ENCODE measurements around the gene TNFSF18. TPM values are rescaled to one million over a fixed set of nuclear protein-coding genes. Genes with fewer than 3 reads are reported as not detected.

TNFSF18 gene
- total and polyA plus RNA-seq, 10 of the 15 experiments (the other 5 are each of a cell fraction or from before 2014, with no cell fraction given), result not detected

- H3K27ac ChIP-seq (ENCODE audit: control insufficient read depth, insufficient read depth), result no peak overlapping the region
- peaks cover 0 to 2% of the 10 kb centered on the region in 2 experiments; a peak in 2 of 4 replicates for H3K27me3 ChIP-seq (replicated peaks in 1 of 2; ENCODE audit: control insufficient read depth in 2 of 2, insufficient read depth in 2 of 2, low read length in 1 of 2)
- TF ChIP-seq WRNIP1 (IDR thresholded peaks at IDR 0.05; ENCODE audit: borderline replicate concordance, low read depth, low read length) (no peak), NFYA (IDR thresholded peaks at IDR 0.05; ENCODE audit: borderline replicate concordance, low read depth, low read length) (no peak), CEBPB (IDR thresholded peaks at IDR 0.05; ENCODE audit: borderline replicate concordance in 1 of 2, low read depth in 2 of 2, low read length in 2 of 2) (no peak), SUPT20H (IDR thresholded peaks at IDR 0.05; ENCODE audit: borderline replicate concordance, control insufficient read depth, low read depth, low read length) (no peak), ZNF274 (IDR thresholded peaks at IDR 0.05; ENCODE audit: insufficient read depth, insufficient read length) (no peak), SIN3A (IDR thresholded peaks at IDR 0.05; ENCODE audit: low read depth, low read length) (no peak), MYB (IDR thresholded peaks at IDR 0.05; ENCODE audit: borderline replicate concordance, low read depth, low read length) (no peak), EED (IDR thresholded peaks at IDR 0.05; ENCODE audit: low read depth) (no peak), HDGF (IDR thresholded peaks at IDR 0.05) (no peak), RCOR1 (conservative IDR thresholded peaks at IDR 0.05; ENCODE audit: low read depth, low read length) (no peak), BCL3 (IDR thresholded peaks at IDR 0.05; ENCODE audit: borderline replicate concordance, insufficient read depth, low read depth, low read length, poor library complexity, severe bottlenecking) (no peak), EGR1 (IDR thresholded peaks at IDR 0.05; ENCODE audit: borderline replicate concordance in 1 of 2, low read depth in 2 of 2, low read length in 2 of 2) (no peak), NKRF (conservative IDR thresholded peaks at IDR 0.05) (no peak), SIX5 (IDR thresholded peaks at IDR 0.05; ENCODE audit: low read depth, low read length, severe bottlenecking) (no peak), HDAC6 (IDR thresholded peaks at IDR 0.05; ENCODE audit: unreplicated experiment) (no peak), FOS (IDR thresholded peaks at IDR 0.05; ENCODE audit: borderline replicate concordance, extremely low read depth, insufficient read length) (no peak), IRF3 (IDR thresholded peaks at IDR 0.05) (no peak)
- TF ChIP-seq, protein P1, sequence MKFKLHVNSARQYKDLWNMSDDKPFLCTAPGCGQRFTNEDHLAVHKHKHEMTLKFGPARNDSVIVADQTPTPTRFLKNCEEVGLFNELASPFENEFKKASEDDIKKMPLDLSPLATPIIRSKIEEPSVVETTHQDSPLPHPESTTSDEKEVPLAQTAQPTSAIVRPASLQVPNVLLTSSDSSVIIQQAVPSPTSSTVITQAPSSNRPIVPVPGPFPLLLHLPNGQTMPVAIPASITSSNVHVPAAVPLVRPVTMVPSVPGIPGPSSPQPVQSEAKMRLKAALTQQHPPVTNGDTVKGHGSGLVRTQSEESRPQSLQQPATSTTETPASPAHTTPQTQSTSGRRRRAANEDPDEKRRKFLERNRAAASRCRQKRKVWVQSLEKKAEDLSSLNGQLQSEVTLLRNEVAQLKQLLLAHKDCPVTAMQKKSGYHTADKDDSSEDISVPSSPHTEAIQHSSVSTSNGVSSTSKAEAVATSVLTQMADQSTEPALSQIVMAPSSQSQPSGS (IDR thresholded peaks at IDR 0.05; ENCODE audit: low read length), result no peak
- SMC1A ChIA-PET (ENCODE audit: uncharacterized antibody, unreplicated experiment), result interaction anchor here (1.2 to 1.7 kb wide), 2 partner anchors 9 to 17 kb away, joined by 3 to 4 read pairs; no protein-coding TSS in a partner anchor
- H3K36me3 ChIP-seq (ENCODE audit: control insufficient read depth in 2 of 2, insufficient read depth in 2 of 2, low read length in 1 of 2), result no peaks in the 10 kb centered on the region
- CTCF ChIA-PET, result interaction anchor here (0.5 kb wide), 1 partner anchor 46 kb away, joined by 3 read pairs; no protein-coding TSS in a partner anchor
- H3K79me2 ChIP-seq (ENCODE audit: control insufficient read depth, insufficient read depth, low read length), result no peaks in the 10 kb centered on the region
- H4K20me1 ChIP-seq (ENCODE audit: control insufficient read depth, insufficient read depth), result no peaks in the 10 kb centered on the region
- RAD21 ChIA-PET (ENCODE audit: unreplicated experiment), result no interaction called here
- in situ Hi-C loops (cut with MboI) (no loop called here), intact Hi-C loops (cut with micrococcal nuclease; ENCODE audit: unreplicated experiment) (no loop called here)
- ATAC-seq (no peak), DNase-seq (ENCODE audit: low read depth, low spot score) (no peak), FAIRE-seq (no peak)
- H3K4me3 ChIP-seq, result no peak overlapping the region
- H3K9ac ChIP-seq (ENCODE audit: control insufficient read depth, insufficient read depth, low read length), result no peak overlapping the region
- POLR2A ChIA-PET, result no interaction called here
- no peak overlapping the region for H3K4me2 ChIP-seq (ENCODE audit: control insufficient read depth, insufficient read depth)
- no peak overlapping the region for H2AFZ ChIP-seq (ENCODE audit: control insufficient read depth, low read depth, low read length)
- no TSS peak for BruUV-seq (replicated peaks)
- WGBS (ENCODE audit: insufficient coverage, insufficient replicate concordance, low lambda C conversion rate, missing lambda C conversion rate), result 0% methylated on average over 1 of the region's 1 CpG
- no peaks in the 10 kb centered on the region for H3K9me3 ChIP-seq (replicated peaks; ENCODE audit: control insufficient read depth, insufficient read depth, low read length)
- no peaks in the 10 kb centered on the region for H3K4me1 ChIP-seq (ENCODE audit: control insufficient read depth, insufficient read depth, low read length)
Observed at GRCh38 chr1:173048621-173049321, 2.0 kb downstream of the TNFSF18 start.

Data from GM12878 (cell line).